AG04450 (cell line): ENCODE measurements around the gene PYGB. TPM values are rescaled to one million over a fixed set of nuclear protein-coding genes. Genes with fewer than 3 reads are reported as not detected.

Source experiments
- CTCF ChIA-PET: fragments of 300-600, 350-600 bp; formaldehyde crosslinking; extraction: SDS; loops from one replicate; lab custom pipeline; 2022; ENCODE audit warnings: antibody characterized with exemption, inconsistent platforms; lab: Charles Lee
- POLR2A ChIA-PET: fragments of 350-600 bp; formaldehyde crosslinking; extraction: SDS; loops from one replicate; lab custom pipeline; 2021; ENCODE audit warnings: antibody characterized with exemption, inconsistent platforms; lab: Yijun Ruan, JAX
- DNase-seq: peaks from one replicate; pipeline ENCODE4 v3.0.0-alpha.2; 2011; ENCODE audit warnings: low read depth, low spot score
- H3K27ac ChIP-seq: one replicate; pipeline ENCODE4 v1.5.1; 2012; ENCODE audit warnings: low read depth, low read length, control low read depth
- H3K27me3 ChIP-seq: one replicate; pipeline ENCODE4 v1.6.0; 2012; ENCODE audit warnings: low read length; ENCODE audit not compliant: control insufficient read depth, insufficient read depth
- H3K4me3 ChIP-seq: 2 replicates; pipeline ENCODE4 v1.5.1; 2011; ENCODE audit warnings: mild to moderate bottlenecking, low read depth, low read length, control low read depth
- H3K9me3 ChIP-seq: 2 replicates; pipeline ENCODE4 v1.5.1; 2012; ENCODE audit warnings: low read length; ENCODE audit not compliant: control insufficient read depth, insufficient read depth
- CTCF ChIP-seq: IDR thresholded peaks from 2 replicates; pipeline ENCODE4 v1.5.1; 2011; ENCODE audit warnings: low read depth, low read length, control low read depth, inconsistent platforms
- polyA plus RNA-seq: library from polyadenylated mRNA; depleted of rRNA; stranded (reverse); fragments of >200 nt; gene quantifications from 2 replicates; pipeline ENCODE4 v1.2.3, GENCODE V29; 2011; rRNA removed
- small RNA-seq: library from RNA; depleted of rRNA; stranded (forward); fragments of <200 nt; gene quantifications from one replicate; pipeline ENCODE3, GENCODE V24; 2012; ENCODE audit warnings: low read depth; ENCODE audit not compliant: insufficient read length

The PYGB gene
- polyA plus RNA-seq, 1 experiment: 43.2 TPM

- Histone ChIP-seq H3K27ac (no peak overlapping the region), H3K9me3 (no peaks in the 10 kb centered on the region; the same call in 1 of the 2 replicates), H3K4me3 (no peak overlapping the region), H3K27me3 (no peaks in the 10 kb centered on the region)
- no peak for DNase-seq
- ChIA-PET CTCF (no interaction called here), POLR2A (no interaction called here)
- no peak for TF ChIP-seq CTCF
These were observed 98.5 kb downstream of the PYGB start for GRCh38 chr20:25346349-25346748.

Small RNA genes within 50 kb of the gene (small RNA-seq; reads per million reads assigned to genes)
- gene AL035252.4 (not detected), gene AL121772.2 (not detected), gene RF00019 (not detected)

Other genes starting within 250 kb of the PYGB start
- gene ACSS1, start 189.9 kb upstream of the PYGB start, polyA plus RNA-seq: 1.1 and 1.2 TPM in 2 replicates
- 0.06 TPM in 1 of 2 replicates, not detected in the other for gene VSX1, start 165.9 kb upstream of the PYGB start, polyA plus RNA-seq
- gene ENTPD6, start 52.4 kb upstream of the PYGB start, polyA plus RNA-seq: 39.9 and 51.4 TPM in 2 replicates
- 33.6 and 38.5 TPM in 2 replicates for gene ABHD12, start 142.8 kb downstream of the PYGB start, polyA plus RNA-seq
- 2.8 and 3.7 TPM in 2 replicates for gene GINS1, start 159.6 kb downstream of the PYGB start, polyA plus RNA-seq